GM23338 (cell line): ENCODE results near the gene RSPH1. TPM values are rescaled to one million over a fixed set of nuclear protein-coding genes. Genes with fewer than 3 reads are reported as not detected.

ENCODE experiments used
- ATAC-seq: fragments of 200-7000 bp; cut with Tn5 transposase; 3 replicates; pipeline ENCODE4 v1.9.1; 2020
- DNase-seq: peaks from one replicate; pipeline ENCODE4 v3.0.0-alpha.2; 2015; ENCODE audit warnings: low spot score
- H2AFZ ChIP-seq: fragments of 200-600 bp; sonication (generic); 2 replicates; pipeline ENCODE4 v1.8.0; 2016; ENCODE audit warnings: antibody characterized with exemption, mild to moderate bottlenecking, moderate library complexity
- H3F3A ChIP-seq: fragments of 200-600 bp; sonication (generic); replicated peaks from 2 replicates; pipeline ENCODE4 v1.8.0; 2017; ENCODE audit warnings: antibody characterized with exemption, mixed run types, low read depth
- H3K27ac ChIP-seq: fragments of 200-600 bp; sonication (generic); 2 replicates; pipeline ENCODE4 v1.6.1; 2016; ENCODE audit warnings: low read depth
- H3K27me3 ChIP-seq: fragments of 200-600 bp; sonication (generic); 2 replicates; pipeline ENCODE4 v1.8.0; 2016; ENCODE audit warnings: mild to moderate bottlenecking, mixed run types, moderate library complexity; ENCODE audit not compliant: insufficient read depth
- H3K36me3 ChIP-seq: fragments of 200-600 bp; sonication (generic); 2 replicates; pipeline ENCODE4 v1.8.0; 2016; ENCODE audit warnings: mild to moderate bottlenecking; ENCODE audit not compliant: insufficient read depth
- H3K4me1 ChIP-seq: fragments of 200-600 bp; sonication (generic); 2 replicates; pipeline ENCODE4 v1.8.0; 2016; ENCODE audit warnings: mild to moderate bottlenecking, moderate library complexity; ENCODE audit not compliant: insufficient read depth
- H3K4me2 ChIP-seq: fragments of 200-600 bp; sonication (generic); 2 replicates; pipeline ENCODE4 v1.7.1; 2017; ENCODE audit warnings: mixed run types
- H3K4me3 ChIP-seq: fragments of 200-600 bp; sonication (generic); 2 replicates; pipeline ENCODE4 v1.6.1; 2016; ENCODE audit warnings: mixed run types
- H3K79me2 ChIP-seq: fragments of 200-600 bp; sonication (generic); replicated peaks from 2 replicates; pipeline ENCODE4 v1.8.0; 2017; ENCODE audit warnings: mild to moderate bottlenecking; ENCODE audit not compliant: insufficient read depth
- H3K9me2 ChIP-seq: fragments of 200-600 bp; sonication (generic); 2 replicates; pipeline ENCODE4 v1.8.0; 2017; ENCODE audit not compliant: insufficient read depth
- H4K20me1 ChIP-seq: fragments of 200-600 bp; sonication (generic); replicated peaks from 2 replicates; pipeline ENCODE4 v1.8.0; 2017; ENCODE audit warnings: mild to moderate bottlenecking; ENCODE audit not compliant: insufficient read depth
- H3K27ac Mint-ChIP-seq: 2 replicates; pipeline ENCODE4 v1.8.0; 2020; ENCODE audit warnings: inconsistent platforms, mild to moderate bottlenecking, moderate library complexity, mixed read lengths
- H3K27me3 Mint-ChIP-seq: 3 replicates; pipeline ENCODE4 v1.8.0; 2022; ENCODE audit warnings: low read depth, mild to moderate bottlenecking, moderate library complexity, mixed read lengths, inconsistent platforms; ENCODE audit not compliant: insufficient read depth, poor library complexity
- H3K36me3 Mint-ChIP-seq: 3 replicates; pipeline ENCODE4 v1.8.0; 2021; ENCODE audit warnings: low read depth, mild to moderate bottlenecking, inconsistent platforms, moderate library complexity, mixed read lengths
- H3K4me1 Mint-ChIP-seq: 3 replicates; pipeline ENCODE4 v1.8.0; 2020; ENCODE audit warnings: mild to moderate bottlenecking, inconsistent platforms, mixed read lengths
- H3K4me3 Mint-ChIP-seq: 3 replicates; pipeline ENCODE4 v1.8.0; 2021; ENCODE audit warnings: moderate library complexity, mild to moderate bottlenecking, inconsistent platforms, mixed read lengths
- H3K9me3 Mint-ChIP-seq: 3 replicates; pipeline ENCODE4 v1.8.0; 2020; ENCODE audit warnings: moderate library complexity, mild to moderate bottlenecking, inconsistent platforms, mixed read lengths
- CREB1 ChIP-seq: fragments of 250-450 bp; sonication (Bioruptor Pico); IDR thresholded peaks from 2 replicates; pipeline ENCODE4 v1.5.0; 2020; ENCODE audit warnings: low read depth, mild to moderate bottlenecking, moderate library complexity
- ETS1 ChIP-seq: IDR thresholded peaks from 2 replicates; pipeline ENCODE4 v1.6.1; 2016; ENCODE audit warnings: antibody characterized with exemption
- EZH2 ChIP-seq: fragments of 200-600 bp; sonication (generic); IDR thresholded peaks from one replicate; pipeline ENCODE4 v1.8.0; 2017; ENCODE audit warnings: antibody characterized with exemption, mild to moderate bottlenecking, low read depth; ENCODE audit not compliant: unreplicated experiment
- EZH2phosphoT487 ChIP-seq: fragments of 200-600 bp; sonication (generic); IDR thresholded peaks from one replicate; pipeline ENCODE4 v1.8.1; 2018; ENCODE audit warnings: antibody characterized with exemption; ENCODE audit not compliant: unreplicated experiment
- JUNB ChIP-seq: IDR thresholded peaks from one replicate; pipeline ENCODE4 v1.6.1; 2016; ENCODE audit warnings: antibody characterized with exemption; ENCODE audit not compliant: unreplicated experiment
- NANOG ChIP-seq: IDR thresholded peaks from 2 replicates; pipeline ENCODE4 v1.6.1; 2016; ENCODE audit warnings: antibody characterized with exemption, borderline replicate concordance
- POLR2AphosphoS5 ChIP-seq: IDR thresholded peaks from 2 replicates; pipeline ENCODE4 v1.6.1; 2016; ENCODE audit warnings: antibody characterized with exemption, low read depth
- STAT1 ChIP-seq: IDR thresholded peaks from one replicate; pipeline ENCODE4 v1.6.1; 2016; ENCODE audit warnings: antibody characterized with exemption; ENCODE audit not compliant: unreplicated experiment
- ZNF114 ChIP-seq: fragments of 250-450 bp; sonication (Bioruptor Pico); IDR thresholded peaks from 2 replicates; pipeline ENCODE4 v1.5.0; 2020; ENCODE audit warnings: mild to moderate bottlenecking, moderate library complexity
- ZNF331 ChIP-seq: fragments of 250-450 bp; sonication (Bioruptor Pico); IDR thresholded peaks from 2 replicates; pipeline ENCODE4 v1.5.0; 2020; ENCODE audit warnings: low read depth, mild to moderate bottlenecking, moderate library complexity
- polyA plus RNA-seq: library from polyadenylated mRNA; unstranded; fragments of >200 nt; fragmentation: Nextera tagmentation; extraction: Ambion mirVana; gene quantifications from 2 replicates; pipeline ENCODE4 v1.2.1, GENCODE V29; 2016
- total RNA-seq: library from RNA; depleted of rRNA; stranded (reverse); fragments of >200 nt; shearing (Covaris generic); gene quantifications from 2 replicates; pipeline ENCODE4 v1.2.3, GENCODE V29; 2014
- TF ChIP-seq, protein P1 (sequence below): IDR thresholded peaks from one replicate; pipeline ENCODE4 v1.6.1; 2018; ENCODE audit warnings: antibody characterized with exemption; ENCODE audit not compliant: unreplicated experiment
- TF ChIP-seq, protein P2 (sequence below), 2 experiments: fragments of 200-600 bp in 1 of 2; sonication (generic) in 1 of 2; conservative IDR thresholded peaks; 2 replicates each; pipeline versions ENCODE4 v1.5.1 to v1.6.1; 2016 to 2017; ENCODE audit warnings: antibody characterized with exemption in 2 of 2, low read depth in 2 of 2, mild to moderate bottlenecking in 2 of 2, moderate library complexity in 1 of 2
- TF ChIP-seq, protein P3 (sequence below): fragments of 250-450 bp; sonication (Bioruptor Pico); IDR thresholded peaks from 2 replicates; pipeline ENCODE4 v1.5.0; 2020; ENCODE audit warnings: mild to moderate bottlenecking, moderate library complexity

RSPH1 gene
- total and polyA plus RNA-seq, 2 experiments from 2014 or later: 0.23 TPM; not detected in 1

DNA sequence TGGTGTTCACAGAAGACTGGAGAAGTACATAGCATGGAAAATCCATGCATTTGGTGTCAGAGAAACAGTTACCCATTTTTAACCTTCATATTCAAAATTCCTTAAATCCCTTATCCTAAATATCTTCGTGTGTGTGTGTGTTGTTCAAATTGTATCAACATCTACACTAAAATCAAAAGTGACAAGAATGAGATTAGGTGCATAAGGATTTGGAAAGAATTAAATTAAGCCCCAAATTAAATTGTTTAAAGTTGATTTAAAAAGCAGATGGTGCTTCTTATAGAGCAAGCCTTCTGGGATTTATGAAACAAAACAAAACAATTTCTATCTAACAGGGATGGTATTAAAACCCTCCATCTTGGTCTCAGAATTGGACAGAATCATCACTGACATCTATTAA, 4.7 kb downstream of the RSPH1 start:
- TF ChIP-seq, protein P1, sequence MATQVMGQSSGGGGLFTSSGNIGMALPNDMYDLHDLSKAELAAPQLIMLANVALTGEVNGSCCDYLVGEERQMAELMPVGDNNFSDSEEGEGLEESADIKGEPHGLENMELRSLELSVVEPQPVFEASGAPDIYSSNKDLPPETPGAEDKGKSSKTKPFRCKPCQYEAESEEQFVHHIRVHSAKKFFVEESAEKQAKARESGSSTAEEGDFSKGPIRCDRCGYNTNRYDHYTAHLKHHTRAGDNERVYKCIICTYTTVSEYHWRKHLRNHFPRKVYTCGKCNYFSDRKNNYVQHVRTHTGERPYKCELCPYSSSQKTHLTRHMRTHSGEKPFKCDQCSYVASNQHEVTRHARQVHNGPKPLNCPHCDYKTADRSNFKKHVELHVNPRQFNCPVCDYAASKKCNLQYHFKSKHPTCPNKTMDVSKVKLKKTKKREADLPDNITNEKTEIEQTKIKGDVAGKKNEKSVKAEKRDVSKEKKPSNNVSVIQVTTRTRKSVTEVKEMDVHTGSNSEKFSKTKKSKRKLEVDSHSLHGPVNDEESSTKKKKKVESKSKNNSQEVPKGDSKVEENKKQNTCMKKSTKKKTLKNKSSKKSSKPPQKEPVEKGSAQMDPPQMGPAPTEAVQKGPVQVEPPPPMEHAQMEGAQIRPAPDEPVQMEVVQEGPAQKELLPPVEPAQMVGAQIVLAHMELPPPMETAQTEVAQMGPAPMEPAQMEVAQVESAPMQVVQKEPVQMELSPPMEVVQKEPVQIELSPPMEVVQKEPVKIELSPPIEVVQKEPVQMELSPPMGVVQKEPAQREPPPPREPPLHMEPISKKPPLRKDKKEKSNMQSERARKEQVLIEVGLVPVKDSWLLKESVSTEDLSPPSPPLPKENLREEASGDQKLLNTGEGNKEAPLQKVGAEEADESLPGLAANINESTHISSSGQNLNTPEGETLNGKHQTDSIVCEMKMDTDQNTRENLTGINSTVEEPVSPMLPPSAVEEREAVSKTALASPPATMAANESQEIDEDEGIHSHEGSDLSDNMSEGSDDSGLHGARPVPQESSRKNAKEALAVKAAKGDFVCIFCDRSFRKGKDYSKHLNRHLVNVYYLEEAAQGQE: no peak
- TF ChIP-seq, protein P2, sequence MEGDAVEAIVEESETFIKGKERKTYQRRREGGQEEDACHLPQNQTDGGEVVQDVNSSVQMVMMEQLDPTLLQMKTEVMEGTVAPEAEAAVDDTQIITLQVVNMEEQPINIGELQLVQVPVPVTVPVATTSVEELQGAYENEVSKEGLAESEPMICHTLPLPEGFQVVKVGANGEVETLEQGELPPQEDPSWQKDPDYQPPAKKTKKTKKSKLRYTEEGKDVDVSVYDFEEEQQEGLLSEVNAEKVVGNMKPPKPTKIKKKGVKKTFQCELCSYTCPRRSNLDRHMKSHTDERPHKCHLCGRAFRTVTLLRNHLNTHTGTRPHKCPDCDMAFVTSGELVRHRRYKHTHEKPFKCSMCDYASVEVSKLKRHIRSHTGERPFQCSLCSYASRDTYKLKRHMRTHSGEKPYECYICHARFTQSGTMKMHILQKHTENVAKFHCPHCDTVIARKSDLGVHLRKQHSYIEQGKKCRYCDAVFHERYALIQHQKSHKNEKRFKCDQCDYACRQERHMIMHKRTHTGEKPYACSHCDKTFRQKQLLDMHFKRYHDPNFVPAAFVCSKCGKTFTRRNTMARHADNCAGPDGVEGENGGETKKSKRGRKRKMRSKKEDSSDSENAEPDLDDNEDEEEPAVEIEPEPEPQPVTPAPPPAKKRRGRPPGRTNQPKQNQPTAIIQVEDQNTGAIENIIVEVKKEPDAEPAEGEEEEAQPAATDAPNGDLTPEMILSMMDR (conservative IDR thresholded peaks at IDR 0.05; ENCODE audit: low read depth in 2 of 2): no peak
- TF ChIP-seq ZNF331 (no peak), CREB1 (CRISPR knock-in tag) (no peak), JUNB (no peak), EZH2phosphoT487 (no peak), EZH2 (no peak), POLR2AphosphoS5 (no peak), STAT1 (no peak), ETS1 (no peak), ZNF114 (CRISPR knock-in tag) (no peak), NANOG (no peak)
- TF ChIP-seq, protein P3, sequence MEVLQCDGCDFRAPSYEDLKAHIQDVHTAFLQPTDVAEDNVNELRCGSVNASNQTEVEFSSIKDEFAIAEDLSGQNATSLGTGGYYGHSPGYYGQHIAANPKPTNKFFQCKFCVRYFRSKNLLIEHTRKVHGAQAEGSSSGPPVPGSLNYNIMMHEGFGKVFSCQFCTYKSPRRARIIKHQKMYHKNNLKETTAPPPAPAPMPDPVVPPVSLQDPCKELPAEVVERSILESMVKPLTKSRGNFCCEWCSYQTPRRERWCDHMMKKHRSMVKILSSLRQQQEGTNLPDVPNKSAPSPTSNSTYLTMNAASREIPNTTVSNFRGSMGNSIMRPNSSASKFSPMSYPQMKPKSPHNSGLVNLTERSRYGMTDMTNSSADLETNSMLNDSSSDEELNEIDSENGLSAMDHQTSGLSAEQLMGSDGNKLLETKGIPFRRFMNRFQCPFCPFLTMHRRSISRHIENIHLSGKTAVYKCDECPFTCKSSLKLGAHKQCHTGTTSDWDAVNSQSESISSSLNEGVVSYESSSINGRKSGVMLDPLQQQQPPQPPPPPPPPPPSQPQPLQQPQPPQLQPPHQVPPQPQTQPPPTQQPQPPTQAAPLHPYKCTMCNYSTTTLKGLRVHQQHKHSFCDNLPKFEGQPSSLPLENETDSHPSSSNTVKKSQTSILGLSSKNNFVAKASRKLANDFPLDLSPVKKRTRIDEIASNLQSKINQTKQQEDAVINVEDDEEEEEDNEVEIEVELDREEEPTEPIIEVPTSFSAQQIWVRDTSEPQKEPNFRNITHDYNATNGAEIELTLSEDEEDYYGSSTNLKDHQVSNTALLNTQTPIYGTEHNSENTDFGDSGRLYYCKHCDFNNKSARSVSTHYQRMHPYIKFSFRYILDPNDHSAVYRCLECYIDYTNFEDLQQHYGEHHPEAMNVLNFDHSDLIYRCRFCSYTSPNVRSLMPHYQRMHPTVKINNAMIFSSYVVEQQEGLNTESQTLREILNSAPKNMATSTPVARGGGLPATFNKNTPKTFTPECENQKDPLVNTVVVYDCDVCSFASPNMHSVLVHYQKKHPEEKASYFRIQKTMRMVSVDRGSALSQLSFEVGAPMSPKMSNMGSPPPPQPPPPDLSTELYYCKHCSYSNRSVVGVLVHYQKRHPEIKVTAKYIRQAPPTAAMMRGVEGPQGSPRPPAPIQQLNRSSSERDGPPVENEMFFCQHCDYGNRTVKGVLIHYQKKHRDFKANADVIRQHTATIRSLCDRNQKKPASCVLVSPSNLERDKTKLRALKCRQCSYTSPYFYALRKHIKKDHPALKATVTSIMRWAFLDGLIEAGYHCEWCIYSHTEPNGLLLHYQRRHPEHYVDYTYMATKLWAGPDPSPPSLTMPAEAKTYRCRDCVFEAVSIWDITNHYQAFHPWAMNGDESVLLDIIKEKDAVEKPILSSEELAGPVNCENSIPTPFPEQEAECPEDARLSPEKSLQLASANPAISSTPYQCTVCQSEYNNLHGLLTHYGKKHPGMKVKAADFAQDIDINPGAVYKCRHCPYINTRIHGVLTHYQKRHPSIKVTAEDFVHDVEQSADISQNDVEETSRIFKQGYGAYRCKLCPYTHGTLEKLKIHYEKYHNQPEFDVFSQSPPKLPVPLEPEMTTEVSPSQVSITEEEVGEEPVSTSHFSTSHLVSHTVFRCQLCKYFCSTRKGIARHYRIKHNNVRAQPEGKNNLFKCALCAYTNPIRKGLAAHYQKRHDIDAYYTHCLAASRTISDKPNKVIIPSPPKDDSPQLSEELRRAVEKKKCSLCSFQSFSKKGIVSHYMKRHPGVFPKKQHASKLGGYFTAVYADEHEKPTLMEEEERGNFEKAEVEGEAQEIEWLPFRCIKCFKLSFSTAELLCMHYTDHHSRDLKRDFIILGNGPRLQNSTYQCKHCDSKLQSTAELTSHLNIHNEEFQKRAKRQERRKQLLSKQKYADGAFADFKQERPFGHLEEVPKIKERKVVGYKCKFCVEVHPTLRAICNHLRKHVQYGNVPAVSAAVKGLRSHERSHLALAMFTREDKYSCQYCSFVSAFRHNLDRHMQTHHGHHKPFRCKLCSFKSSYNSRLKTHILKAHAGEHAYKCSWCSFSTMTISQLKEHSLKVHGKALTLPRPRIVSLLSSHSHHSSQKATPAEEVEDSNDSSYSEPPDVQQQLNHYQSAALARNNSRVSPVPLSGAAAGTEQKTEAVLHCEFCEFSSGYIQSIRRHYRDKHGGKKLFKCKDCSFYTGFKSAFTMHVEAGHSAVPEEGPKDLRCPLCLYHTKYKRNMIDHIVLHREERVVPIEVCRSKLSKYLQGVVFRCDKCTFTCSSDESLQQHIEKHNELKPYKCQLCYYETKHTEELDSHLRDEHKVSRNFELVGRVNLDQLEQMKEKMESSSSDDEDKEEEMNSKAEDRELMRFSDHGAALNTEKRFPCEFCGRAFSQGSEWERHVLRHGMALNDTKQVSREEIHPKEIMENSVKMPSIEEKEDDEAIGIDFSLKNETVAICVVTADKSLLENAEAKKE (CRISPR knock-in tag): no peak
- no peaks in the 10 kb centered on the region; the same call in 2 of the 3 replicates for H3K9me3 Mint-ChIP-seq

More for the DNA sequence above, 4.7 kb downstream of the RSPH1 start:
- no peaks in the 10 kb centered on the region for H3K27me3 ChIP-seq
- no peak for DNase-seq
- H3F3A ChIP-seq: 0 out of 2 replicates have a peak, but pooled peaks cover 6% of the 10 kb centered on the region
- peaks cover 19% of the 10 kb centered on the region; the same call in 1 of the 2 replicates for H3K9me2 ChIP-seq
- no peak overlapping the region for H3K27ac ChIP-seq
- no peaks in the 10 kb centered on the region for H3K79me2 ChIP-seq
- Mint-ChIP-seq H3K4me1 (peaks cover 15% of the 10 kb centered on the region), H3K36me3 (no peaks in the 10 kb centered on the region), H3K4me3 (no peak overlapping the region), H3K27ac (no peak overlapping the region), H3K27me3 (peaks cover 15% of the 10 kb centered on the region)
- H4K20me1 ChIP-seq: no peaks in the 10 kb centered on the region
- H3K36me3 ChIP-seq: no peaks in the 10 kb centered on the region
- H3K4me2 ChIP-seq: no peak overlapping the region
- no peaks in the 10 kb centered on the region; the same call in 1 of the 2 replicates for H3K4me1 ChIP-seq
- H2AFZ ChIP-seq: no peak overlapping the region
- no peak for ATAC-seq
- no peak overlapping the region for H3K4me3 ChIP-seq
